Measurements from ENCODE around the gene ZNF407.

ZNF407 gene

GRCh38 chr18:74795751-74796150, 198.1 kb downstream of the ZNF407 start:
- no peak for DNase-seq

- DNase-seq = no peak
Measured at GRCh38 chr18:74796211-74796610, 198.5 kb downstream of the ZNF407 start.

GRCh38 chr18:74796841-74797576, 199.3 kb downstream of the ZNF407 start:
- DNase-seq = no peak

GRCh38 chr18:74797577-74798151, 200.0 kb downstream of the ZNF407 start:
- DNase-seq = no peak

- DNase-seq = no peak
Measured at GRCh38 chr18:74799542-74799941, 201.9 kb downstream of the ZNF407 start.

GRCh38 chr18:74800098-74800497, 202.4 kb downstream of the ZNF407 start:
- no peak for DNase-seq

GRCh38 chr18:74803117-74803516, 205.4 kb downstream of the ZNF407 start:
- no peak for DNase-seq

GRCh38 chr18:74803769-74804168, 206.1 kb downstream of the ZNF407 start:
- DNase-seq = no peak

GRCh38 chr18:74804677-74805076, 207.0 kb downstream of the ZNF407 start:
- DNase-seq = no peak

GRCh38 chr18:74806073-74806472, 208.4 kb downstream of the ZNF407 start:
- DNase-seq = no peak

GRCh38 chr18:74806700-74807416, 209.2 kb downstream of the ZNF407 start:
- no peak for DNase-seq

- DNase-seq = no peak
Measured at GRCh38 chr18:74817576-74817975, 219.9 kb downstream of the ZNF407 start.

GRCh38 chr18:74818516-74819175, 221.0 kb downstream of the ZNF407 start:
- no peak for DNase-seq

- DNase-seq = no peak
Measured at GRCh38 chr18:74819433-74820059, 221.9 kb downstream of the ZNF407 start.

GRCh38 chr18:74820160-74820780, 222.6 kb downstream of the ZNF407 start:
- DNase-seq = no peak

- no peak for DNase-seq
Measured at GRCh38 chr18:74825460-74825859, 227.8 kb downstream of the ZNF407 start.

GRCh38 chr18:74826572-74826971, 228.9 kb downstream of the ZNF407 start:
- DNase-seq = no peak

GRCh38 chr18:74828200-74828599, 230.5 kb downstream of the ZNF407 start:
- no peak for DNase-seq

GRCh38 chr18:74831571-74832250, 234.0 kb downstream of the ZNF407 start:
- no peak for DNase-seq

GRCh38 chr18:74832381-74832780, 234.7 kb downstream of the ZNF407 start:
- no peak for DNase-seq

- no peak for DNase-seq
Measured at GRCh38 chr18:74832999-74833398, 235.3 kb downstream of the ZNF407 start.
